Ovary (tissue), 3 donors: ENCODE results near the gene ACP7.
"Not testable (repeated sequence)": the region's sequence is repeated elsewhere in the genome, so short reads cannot be mapped to it uniquely, and the experiment has no call there.

Experiments
- POLR2A ChIP-seq: fragments of 450-650 bp; IDR thresholded peaks from one replicate; pipeline ENCODE4 v1.6.1; 2017; ENCODE audit warnings: antibody characterized with exemption, mild to moderate bottlenecking, moderate library complexity
- TF ChIP-seq, protein P1 (sequence below), 3 donors: fragments of 450-650 bp in 2 of 3; fragments of 200-600 bp in 1 of 3; IDR thresholded peaks; one replicate each; pipeline versions ENCODE4 v1.5.1 to v1.8.0; 2016 to 2022; ENCODE audit warnings: antibody characterized with exemption in 3 of 3, mild to moderate bottlenecking in 1 of 3
- donor health status: DM: no; HTN: no; CAD: no.

- TF ChIP-seq, protein P1, sequence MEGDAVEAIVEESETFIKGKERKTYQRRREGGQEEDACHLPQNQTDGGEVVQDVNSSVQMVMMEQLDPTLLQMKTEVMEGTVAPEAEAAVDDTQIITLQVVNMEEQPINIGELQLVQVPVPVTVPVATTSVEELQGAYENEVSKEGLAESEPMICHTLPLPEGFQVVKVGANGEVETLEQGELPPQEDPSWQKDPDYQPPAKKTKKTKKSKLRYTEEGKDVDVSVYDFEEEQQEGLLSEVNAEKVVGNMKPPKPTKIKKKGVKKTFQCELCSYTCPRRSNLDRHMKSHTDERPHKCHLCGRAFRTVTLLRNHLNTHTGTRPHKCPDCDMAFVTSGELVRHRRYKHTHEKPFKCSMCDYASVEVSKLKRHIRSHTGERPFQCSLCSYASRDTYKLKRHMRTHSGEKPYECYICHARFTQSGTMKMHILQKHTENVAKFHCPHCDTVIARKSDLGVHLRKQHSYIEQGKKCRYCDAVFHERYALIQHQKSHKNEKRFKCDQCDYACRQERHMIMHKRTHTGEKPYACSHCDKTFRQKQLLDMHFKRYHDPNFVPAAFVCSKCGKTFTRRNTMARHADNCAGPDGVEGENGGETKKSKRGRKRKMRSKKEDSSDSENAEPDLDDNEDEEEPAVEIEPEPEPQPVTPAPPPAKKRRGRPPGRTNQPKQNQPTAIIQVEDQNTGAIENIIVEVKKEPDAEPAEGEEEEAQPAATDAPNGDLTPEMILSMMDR (IDR thresholded peaks at IDR 0.05): not testable (repeated sequence)
- TF ChIP-seq POLR2A: not testable (repeated sequence)
Observed at GRCh38 chr19:39117023-39117422, 32.9 kb downstream of the ACP7 start.
